Activated naive CD4-positive, alpha-beta T cell treated with anti-CD3 and anti-CD28 coated beads, Interleukin-2, amount 50 U/mL, for 24 hours (primary cell): ENCODE measurements around the gene FKBP2.
A peak's percentile ranks its signal among the peaks of the same experiment; 100 is the strongest.

Experiments used
- H3K27ac Mint-ChIP-seq: one replicate; pipeline ENCODE4 v1.8.0; 2021; ENCODE audit warnings: mild to moderate bottlenecking, mixed read lengths
- H3K27me3 Mint-ChIP-seq: one replicate; pipeline ENCODE4 v1.8.0; 2021; ENCODE audit warnings: mixed read lengths
- H3K36me3 Mint-ChIP-seq: one replicate; pipeline ENCODE4 v1.8.0; 2021; ENCODE audit warnings: mixed read lengths
- H3K4me1 Mint-ChIP-seq: one replicate; pipeline ENCODE4 v1.8.0; 2021; ENCODE audit warnings: mixed read lengths
- H3K4me3 Mint-ChIP-seq: one replicate; pipeline ENCODE4 v1.8.0; 2021; ENCODE audit warnings: mild to moderate bottlenecking, mixed read lengths
- H3K9me3 Mint-ChIP-seq: one replicate; pipeline ENCODE4 v1.8.0; 2021; ENCODE audit warnings: mixed read lengths

FKBP2 gene

DNA sequence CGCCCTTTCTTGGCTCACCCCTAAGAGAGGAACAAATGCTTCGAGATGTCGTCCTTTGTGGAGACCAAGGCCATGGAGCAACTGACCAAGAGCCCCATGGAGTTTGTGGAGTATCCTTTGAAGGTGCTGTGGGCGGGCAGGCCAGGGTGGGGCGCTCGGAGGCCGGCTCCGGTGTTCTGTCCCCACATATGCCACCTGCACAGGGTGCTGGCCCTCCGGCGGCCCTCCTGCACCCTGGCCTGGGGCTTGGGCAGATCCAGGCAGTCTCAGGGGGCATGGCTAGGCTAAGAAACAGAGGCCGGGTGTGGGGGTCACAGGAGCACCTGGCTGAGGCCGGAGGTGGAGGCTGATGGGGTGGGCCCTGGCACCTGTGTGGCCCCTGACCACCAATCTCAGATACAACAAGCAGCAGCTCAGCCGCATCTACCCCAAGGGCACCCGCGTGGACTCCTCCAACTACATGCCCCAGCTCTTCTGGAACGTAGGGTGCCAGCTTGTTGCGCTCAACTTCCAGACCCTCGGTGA is 20.7 kb downstream of the FKBP2 start:
- H3K9me3 Mint-ChIP-seq, result no peaks in the 10 kb centered on the region
- H3K27ac Mint-ChIP-seq, result no peak overlapping the region
- no peaks in the 10 kb centered on the region for H3K27me3 Mint-ChIP-seq
- no peak overlapping the region for H3K4me3 Mint-ChIP-seq
- no peaks in the 10 kb centered on the region for H3K36me3 Mint-ChIP-seq
- H3K4me1 Mint-ChIP-seq, result peaks cover 3% of the 10 kb centered on the region

DNA sequence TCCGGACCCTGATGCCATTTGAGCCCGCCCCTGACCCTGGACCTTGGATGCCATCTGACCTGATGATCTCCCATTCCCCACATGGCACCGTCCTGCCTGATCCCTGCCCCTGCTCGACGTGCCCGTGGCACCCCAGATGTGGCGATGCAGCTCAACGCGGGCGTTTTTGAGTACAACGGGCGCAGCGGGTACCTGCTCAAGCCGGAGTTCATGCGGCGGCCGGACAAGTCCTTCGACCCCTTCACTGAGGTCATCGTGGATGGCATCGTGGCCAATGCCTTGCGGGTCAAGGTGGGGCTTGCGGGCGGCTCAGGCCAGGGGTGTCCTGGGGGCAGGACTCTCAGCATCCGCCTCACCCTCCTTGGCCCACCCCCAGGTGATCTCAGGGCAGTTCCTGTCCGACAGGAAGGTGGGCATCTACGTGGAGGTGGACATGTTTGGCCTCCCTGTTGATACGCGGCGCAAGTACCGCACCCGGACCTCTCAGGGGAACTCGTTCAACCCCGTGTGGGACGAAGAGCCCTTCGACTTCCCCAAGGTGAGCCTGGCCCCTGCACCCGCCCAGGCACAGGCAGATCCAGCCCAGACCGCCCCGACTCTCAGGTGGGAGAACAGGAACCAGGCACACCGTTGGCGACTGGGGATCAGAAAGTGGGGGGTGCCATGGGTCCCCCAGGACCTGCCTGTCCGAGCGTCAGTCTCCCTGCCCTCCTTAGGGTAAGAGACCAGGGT is 21.5 kb downstream of the FKBP2 start:
- Mint-ChIP-seq H3K27ac (no peak overlapping the region), H3K4me1 (peaks cover 3% of the 10 kb centered on the region), H3K27me3 (no peaks in the 10 kb centered on the region), H3K9me3 (no peaks in the 10 kb centered on the region), H3K4me3 (no peak overlapping the region), H3K36me3 (no peaks in the 10 kb centered on the region)

DNA sequence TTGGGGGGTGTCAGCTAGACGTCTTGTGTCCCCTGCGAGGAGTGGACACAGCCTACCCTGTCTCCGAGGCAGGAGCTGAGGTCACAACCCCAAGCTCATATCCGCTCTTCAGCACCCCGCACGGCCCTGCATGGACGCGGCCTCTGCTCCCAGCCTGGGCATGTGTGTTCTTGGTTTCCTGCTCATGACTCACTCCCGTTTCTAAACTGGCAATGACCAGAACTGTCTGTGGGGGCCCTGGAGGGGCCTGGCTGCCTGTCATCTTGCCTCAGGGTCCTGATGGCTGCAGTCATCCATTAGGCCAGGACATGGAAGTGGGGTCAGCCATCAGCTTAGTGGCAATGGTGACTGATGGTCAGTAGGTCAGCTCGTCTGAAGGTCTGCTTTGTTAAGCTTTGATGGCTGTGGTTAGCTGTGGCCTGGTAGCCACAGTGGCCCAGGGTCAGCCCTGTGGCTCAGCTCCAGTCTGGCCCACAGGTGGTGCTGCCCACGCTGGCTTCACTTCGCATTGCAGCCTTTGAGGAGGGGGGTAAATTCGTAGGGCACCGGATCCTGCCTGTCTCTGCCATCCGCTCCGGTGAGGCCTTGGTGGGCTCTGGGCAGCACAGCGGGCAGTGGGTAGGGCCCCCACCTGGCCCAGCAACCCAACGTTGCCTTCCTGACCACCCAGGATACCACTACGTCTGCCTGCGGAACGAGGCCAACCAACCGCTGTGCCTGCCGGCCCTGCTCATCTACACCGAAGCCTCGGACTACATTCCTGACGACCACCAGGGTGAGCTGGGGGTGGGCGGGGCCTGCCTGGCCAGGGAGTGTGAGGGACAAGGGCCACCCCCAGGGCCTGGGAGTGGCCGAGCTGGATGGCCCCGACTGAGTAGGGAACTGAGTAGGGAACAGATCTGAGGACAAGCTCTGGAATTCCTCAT is 22.4 kb downstream of the FKBP2 start:
- H3K9me3 Mint-ChIP-seq, result no peaks in the 10 kb centered on the region
- no peaks in the 10 kb centered on the region for H3K27me3 Mint-ChIP-seq
- H3K36me3 Mint-ChIP-seq, result no peaks in the 10 kb centered on the region
- H3K27ac Mint-ChIP-seq, result no peak overlapping the region
- peaks cover 8% of the 10 kb centered on the region for H3K4me1 Mint-ChIP-seq
- H3K4me3 Mint-ChIP-seq, result no peak overlapping the region

DNA sequence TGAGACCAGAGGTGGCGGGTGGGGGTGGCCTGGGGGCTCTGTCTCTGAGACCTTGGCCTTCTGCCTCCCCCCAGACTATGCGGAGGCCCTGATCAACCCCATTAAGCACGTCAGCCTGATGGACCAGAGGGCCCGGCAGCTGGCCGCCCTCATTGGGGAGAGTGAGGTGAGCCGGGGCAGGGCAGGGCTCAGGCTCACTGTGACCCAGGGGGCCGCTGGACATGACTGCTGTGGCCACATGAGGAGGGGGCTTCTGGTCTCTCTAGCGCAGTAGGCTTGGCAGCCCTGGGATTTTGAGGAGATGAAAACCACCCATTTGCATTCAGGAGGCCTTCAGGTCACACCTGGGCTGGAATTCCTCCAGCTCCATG is 23.0 kb downstream of the FKBP2 start:
- H3K27me3 Mint-ChIP-seq, result no peaks in the 10 kb centered on the region
- no peaks in the 10 kb centered on the region for H3K9me3 Mint-ChIP-seq
- H3K27ac Mint-ChIP-seq, result no peak overlapping the region
- peaks cover 13% of the 10 kb centered on the region for H3K4me1 Mint-ChIP-seq
- no peak overlapping the region for H3K4me3 Mint-ChIP-seq
- no peaks in the 10 kb centered on the region for H3K36me3 Mint-ChIP-seq

DNA sequence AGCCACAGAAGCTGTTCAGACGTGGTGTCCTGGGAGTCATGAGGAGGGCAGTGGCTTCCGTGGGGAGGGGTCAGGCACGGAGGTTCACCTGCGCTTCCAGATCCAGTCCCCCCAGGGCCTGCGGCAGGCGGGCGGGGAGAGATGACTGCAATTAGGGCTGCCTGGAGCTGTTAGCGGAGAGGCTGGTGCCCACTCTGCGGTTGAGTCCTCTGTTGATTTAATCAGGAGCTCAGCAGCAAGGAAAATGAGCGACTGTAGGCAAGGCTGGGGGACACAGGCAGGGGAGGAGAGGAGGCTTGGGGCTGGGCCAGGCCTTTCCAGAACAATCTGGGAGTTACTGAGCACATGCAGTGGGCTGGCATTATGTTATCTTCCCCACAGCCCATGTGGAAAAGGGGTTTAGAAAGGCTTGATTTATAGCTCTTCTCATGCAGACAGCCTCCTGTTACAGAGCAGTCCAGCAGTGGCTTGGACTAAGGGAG is 23.5 kb downstream of the FKBP2 start:
- H3K9me3 Mint-ChIP-seq, result no peaks in the 10 kb centered on the region
- H3K27me3 Mint-ChIP-seq, result no peaks in the 10 kb centered on the region
- H3K36me3 Mint-ChIP-seq, result no peaks in the 10 kb centered on the region
- no peak overlapping the region for H3K4me3 Mint-ChIP-seq
- peaks cover 16% of the 10 kb centered on the region for H3K4me1 Mint-ChIP-seq
- H3K27ac Mint-ChIP-seq, result no peak overlapping the region

DNA sequence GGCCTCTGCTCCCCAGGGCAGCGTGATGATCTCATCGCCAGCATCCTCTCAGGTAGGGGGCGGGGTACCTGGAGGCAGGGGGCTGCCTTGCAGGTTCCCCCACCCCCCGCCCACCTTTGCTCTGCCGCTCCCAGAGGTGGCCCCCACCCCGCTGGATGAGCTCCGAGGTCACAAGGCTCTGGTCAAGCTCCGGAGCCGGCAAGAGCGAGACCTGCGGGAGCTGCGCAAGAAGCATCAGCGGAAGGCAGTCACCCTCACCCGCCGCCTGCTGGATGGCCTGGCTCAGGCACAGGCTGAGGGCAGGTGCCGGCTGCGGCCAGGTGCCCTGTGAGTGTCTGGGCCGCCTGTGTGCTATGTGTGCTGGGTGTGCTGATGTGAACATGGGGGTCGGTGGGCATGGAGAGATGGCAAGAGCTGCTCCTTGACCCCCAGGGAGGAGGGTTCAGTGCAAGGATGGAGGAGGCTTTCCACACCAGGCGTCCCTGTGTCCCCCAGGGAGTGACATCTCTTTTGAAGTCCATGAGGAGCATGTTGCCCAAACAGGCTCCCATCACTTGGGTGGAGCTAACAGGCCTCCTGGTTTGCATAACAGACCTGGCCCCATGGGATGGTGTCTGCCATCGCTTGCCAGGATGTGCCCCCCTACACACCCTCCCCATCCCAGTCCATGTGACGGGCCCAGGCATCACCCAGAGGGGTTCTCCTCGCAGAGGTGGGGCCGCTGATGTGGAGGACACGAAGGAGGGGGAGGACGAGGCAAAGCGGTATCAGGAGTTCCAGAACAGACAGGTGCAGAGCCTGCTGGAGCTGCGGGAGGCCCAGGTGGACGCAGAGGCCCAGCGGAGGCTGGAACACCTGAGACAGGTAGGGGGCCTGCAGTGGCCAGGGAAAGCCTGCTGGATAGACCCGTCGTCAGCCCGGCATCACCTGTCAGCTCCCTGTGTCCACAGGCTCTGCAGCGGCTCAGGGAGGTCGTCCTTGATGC is 24.6 kb downstream of the FKBP2 start:
- no peak overlapping the region for H3K4me3 Mint-ChIP-seq
- H3K4me1 Mint-ChIP-seq, result peaks cover 13% of the 10 kb centered on the region
- no peak overlapping the region for H3K27ac Mint-ChIP-seq
- no peaks in the 10 kb centered on the region for H3K36me3 Mint-ChIP-seq
- no peaks in the 10 kb centered on the region for H3K27me3 Mint-ChIP-seq
- no peaks in the 10 kb centered on the region for H3K9me3 Mint-ChIP-seq

DNA sequence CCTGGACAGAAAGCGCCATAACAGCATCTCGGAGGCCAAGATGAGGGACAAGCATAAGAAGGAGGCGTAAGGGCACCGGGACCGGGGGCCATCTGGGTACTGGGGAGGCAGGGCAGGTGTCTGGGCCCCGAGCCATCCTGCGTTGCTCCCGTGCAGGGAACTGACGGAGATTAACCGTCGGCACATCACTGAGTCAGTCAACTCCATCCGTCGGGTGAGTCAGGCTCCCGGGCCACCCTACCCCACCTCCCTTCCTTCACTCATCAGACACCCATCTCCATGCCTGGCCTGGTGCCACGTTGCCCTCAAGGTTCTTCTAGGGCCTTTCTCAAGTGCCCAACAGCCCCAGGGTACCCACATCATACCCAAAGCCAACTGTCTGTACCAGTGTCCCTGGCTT is 25.4 kb downstream of the FKBP2 start:
- no peaks in the 10 kb centered on the region for H3K9me3 Mint-ChIP-seq
- no peak overlapping the region for H3K4me3 Mint-ChIP-seq
- peaks cover 13% of the 10 kb centered on the region for H3K4me1 Mint-ChIP-seq
- H3K36me3 Mint-ChIP-seq, result no peaks in the 10 kb centered on the region
- no peak overlapping the region for H3K27ac Mint-ChIP-seq
- no peaks in the 10 kb centered on the region for H3K27me3 Mint-ChIP-seq

DNA sequence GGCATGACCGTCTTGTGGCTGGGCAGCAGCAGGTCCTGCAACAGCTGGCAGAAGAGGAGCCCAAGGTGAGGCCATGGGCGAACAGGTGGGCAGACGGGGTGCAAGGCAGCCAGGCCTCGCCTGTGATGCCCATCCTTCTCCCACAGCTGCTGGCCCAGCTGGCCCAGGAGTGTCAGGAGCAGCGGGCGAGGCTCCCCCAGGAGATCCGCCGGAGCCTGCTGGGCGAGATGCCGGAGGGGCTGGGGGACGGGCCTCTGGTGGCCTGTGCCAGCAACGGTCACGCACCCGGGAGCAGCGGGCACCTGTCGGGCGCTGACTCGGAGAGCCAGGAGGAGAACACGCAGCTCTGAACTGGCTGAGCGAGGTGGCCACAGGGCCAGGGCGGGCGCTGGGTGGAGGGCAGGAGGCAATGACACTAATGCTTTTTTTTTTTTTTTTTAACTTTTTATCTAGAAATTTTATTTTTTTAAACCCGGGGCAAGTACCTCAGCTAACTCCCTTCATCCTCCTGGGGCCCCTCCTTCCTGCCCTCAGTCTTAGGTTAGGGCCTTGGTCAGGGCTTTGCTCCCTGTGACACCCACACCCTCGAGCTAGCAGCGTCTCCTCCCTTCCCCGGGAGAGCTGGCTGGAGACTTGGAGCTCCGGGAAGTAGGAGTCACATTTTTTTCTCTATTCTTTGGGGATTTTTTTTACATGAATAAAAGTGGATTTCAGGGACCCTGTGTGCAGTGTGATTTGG is 26.5 kb downstream of the FKBP2 start:
- peaks cover 13% of the 10 kb centered on the region for H3K4me1 Mint-ChIP-seq
- H3K27ac Mint-ChIP-seq, result no peak overlapping the region
- no peaks in the 10 kb centered on the region for H3K27me3 Mint-ChIP-seq
- no peaks in the 10 kb centered on the region for H3K36me3 Mint-ChIP-seq
- no peak overlapping the region for H3K4me3 Mint-ChIP-seq
- H3K9me3 Mint-ChIP-seq, result no peaks in the 10 kb centered on the region

DNA sequence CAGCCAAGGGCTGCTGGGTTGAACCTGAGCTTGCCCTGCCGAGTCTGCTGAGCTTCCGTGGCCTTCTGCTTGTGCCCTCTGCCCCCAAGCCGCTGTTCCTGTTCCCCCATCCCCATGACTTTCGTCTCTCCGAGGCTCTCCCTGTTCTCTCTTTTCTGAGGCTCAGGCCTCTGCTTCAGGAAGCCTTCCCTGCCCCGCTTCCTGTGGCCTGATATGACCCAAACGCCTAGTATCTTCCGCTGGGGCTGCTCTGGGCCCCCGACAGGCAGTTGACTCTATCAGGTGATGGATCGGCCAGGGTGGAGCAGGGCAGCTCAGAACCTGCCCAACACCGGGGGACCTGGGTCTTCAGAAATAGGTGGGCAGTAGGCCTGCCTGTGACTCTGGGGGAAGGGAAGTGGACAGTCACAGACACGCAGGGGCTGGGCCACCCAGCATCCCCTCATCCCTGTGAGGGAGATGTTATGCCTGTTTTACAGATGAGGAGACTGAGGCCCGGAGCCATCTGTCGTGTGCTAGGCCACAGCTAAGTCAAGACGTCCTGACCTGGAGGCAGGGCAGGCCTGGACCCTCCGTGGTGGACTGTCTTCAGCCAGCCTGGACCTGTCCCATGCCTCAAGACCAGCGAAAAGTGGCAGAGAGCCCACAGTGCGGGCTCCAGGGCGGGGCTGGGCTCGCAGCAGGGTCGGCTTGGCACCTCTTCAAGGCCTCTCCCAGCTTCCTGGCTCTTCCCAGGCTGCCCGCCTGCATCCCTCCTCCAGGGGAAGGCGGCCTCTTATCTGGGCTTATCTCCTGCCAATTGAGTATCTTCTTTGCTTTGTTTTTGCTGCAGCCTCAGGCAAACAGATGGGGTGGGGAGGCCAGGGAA is 27.4 kb downstream of the FKBP2 start:
- Mint-ChIP-seq H3K27me3 (no peaks in the 10 kb centered on the region), H3K4me1 (peaks cover 13% of the 10 kb centered on the region), H3K9me3 (no peaks in the 10 kb centered on the region), H3K4me3 (peak overlapping the region; percentile 97), H3K36me3 (no peaks in the 10 kb centered on the region), H3K27ac (peak overlapping the region; percentile 94)

DNA sequence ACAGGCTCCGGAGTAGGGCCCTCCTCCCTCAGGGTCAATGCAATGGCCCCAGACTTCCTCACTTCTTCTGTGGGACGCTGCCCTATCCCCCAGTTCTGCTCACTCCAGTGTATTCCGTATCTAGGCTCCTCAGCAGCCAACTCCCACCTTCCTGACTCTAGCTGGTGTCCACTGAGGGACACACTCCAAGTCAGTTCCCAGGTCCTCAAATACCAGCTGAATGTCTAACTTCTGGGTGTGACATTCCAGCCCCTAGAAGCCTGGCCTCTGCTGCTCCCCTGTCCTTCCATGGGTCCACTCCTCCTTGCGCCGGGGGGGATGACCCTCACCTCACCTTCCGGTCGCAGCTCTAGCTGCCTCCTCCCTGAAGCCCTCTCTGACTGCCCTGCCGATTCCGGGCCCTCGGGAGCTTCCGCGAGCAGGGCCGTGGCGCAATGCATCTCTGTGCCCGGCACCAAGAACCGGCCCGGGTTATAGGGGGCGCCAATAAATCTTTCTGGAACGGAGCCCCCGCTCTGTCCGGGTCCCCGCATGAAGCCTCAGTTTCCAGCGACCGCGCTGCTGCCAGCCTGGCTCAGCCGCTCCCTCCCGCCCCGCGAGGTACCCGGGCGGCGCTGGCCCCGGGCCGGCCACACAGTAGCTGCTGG is 28.1 kb downstream of the FKBP2 start:
- H3K9me3 Mint-ChIP-seq, result no peaks in the 10 kb centered on the region
- H3K4me3 Mint-ChIP-seq, result peak overlapping the region; percentile 97
- H3K27ac Mint-ChIP-seq, result peak overlapping the region; percentile 94
- peaks cover 13% of the 10 kb centered on the region for H3K4me1 Mint-ChIP-seq
- H3K27me3 Mint-ChIP-seq, result no peaks in the 10 kb centered on the region
- H3K36me3 Mint-ChIP-seq, result no peaks in the 10 kb centered on the region

DNA sequence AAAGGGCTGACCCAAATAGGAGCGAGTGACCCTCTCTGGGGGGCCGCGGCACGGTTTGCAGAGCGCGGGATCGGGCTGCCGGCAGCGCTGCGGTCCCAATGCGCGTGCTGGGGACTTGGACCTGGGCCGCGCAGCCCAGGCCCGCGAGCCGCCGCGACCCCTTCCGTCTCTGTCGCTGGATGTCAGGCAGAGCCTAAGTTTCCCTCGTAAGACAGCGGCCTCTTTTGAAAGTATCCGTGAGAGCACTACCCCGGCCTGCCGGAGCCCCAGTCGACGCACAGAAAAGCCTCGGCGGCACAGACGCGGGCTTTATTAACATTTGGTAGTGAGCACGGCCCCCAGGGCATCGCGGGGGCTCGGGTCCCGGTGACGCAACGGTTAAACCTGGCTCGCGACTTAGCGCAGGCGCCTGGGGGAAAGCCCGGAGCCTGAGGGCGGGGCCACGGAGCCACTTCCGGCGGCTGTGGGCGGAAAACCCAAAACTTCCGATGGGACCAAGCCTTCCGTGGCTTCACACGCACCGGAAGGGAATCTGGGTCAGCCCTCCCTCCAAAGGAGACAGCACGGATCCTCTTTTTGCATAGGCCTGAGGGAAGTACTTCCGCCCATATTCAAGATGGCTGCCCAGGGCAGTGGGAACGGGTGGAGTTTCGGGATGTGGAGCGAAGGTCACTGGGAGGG is 28.8 kb downstream of the FKBP2 start:
- Mint-ChIP-seq H3K9me3 (no peaks in the 10 kb centered on the region), H3K4me1 (peaks cover 13% of the 10 kb centered on the region), H3K4me3 (peak overlapping the region; percentile 97), H3K27me3 (no peaks in the 10 kb centered on the region), H3K36me3 (no peaks in the 10 kb centered on the region), H3K27ac (peak overlapping the region; percentile 97)

DNA sequence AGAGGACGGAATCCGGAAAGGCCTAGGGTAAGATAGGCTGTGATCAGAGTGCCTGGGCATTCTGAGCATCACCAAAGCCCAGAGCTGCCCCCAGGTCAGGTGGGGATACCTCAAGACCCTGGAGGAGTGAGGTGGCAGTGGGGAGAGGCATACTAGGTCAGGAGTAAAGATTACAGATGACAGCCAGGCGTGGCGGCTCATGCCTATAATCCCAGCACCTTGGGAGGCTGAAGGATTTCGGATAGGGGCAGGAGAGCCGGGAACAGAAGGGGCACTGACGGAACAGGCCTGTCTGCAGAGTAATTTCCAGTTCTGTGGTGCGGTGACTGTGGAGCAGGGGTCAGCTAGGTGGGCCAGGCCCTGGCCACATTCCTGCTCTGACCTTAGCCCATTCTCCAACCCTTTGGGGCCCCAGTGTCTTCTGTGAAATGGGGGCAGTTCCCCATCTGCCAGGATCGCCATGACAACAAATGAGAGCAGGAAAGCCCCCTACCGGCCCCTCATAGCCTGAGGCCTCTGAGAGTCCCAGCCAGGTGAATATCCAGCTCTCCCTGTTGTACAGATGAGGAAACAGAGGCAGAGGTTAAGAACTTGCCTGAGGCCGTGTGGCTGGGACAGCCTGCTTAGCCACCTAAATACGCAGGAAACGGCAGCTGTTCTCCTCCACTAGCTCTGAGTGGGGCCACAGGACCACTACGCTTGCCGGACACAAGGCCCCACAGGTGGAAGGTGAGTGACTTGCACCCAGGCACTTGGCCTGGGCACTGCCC is 34.3 kb downstream of the FKBP2 start:
- Mint-ChIP-seq H3K36me3 (peaks cover 2% of the 10 kb centered on the region), H3K4me3 (no peak overlapping the region), H3K27ac (no peak overlapping the region), H3K9me3 (no peaks in the 10 kb centered on the region), H3K4me1 (no peaks in the 10 kb centered on the region), H3K27me3 (no peaks in the 10 kb centered on the region)
